GM19452 (cell line): ENCODE data around the gene SETD4.

Experiments used
- ATAC-seq: cut with Tn5 transposase; IDR thresholded peaks from one replicate; pipeline ENCODE4 v1.9.1; 2021; ENCODE audit not compliant: unreplicated experiment

SETD4 gene

GRCh38 chr21:36048357-36048756 lies 12.0 kb downstream of the SETD4 start:
- no peak for ATAC-seq

- no peak for ATAC-seq
Observed at GRCh38 chr21:36047139-36047538, 13.2 kb downstream of the SETD4 start.

DNA sequence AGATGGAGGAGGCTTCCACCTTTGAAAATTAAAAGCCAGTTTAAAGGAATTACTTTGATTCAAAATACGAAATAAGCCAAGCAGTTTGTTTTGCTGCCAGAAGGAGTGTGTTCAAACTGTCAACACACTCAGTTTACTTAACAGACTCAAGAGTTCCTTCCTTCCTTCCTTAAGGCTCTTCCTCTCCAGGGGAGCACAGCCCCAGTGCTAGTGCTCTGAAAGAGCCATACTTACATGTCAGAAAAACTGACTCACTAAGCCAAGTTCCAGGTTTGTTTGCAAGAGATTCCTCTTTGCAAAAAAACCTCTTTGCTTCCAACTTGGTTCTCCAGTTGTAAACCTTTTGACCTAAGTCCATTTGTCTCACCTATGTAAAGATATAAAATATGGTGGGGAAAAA lies 14.3 kb downstream of the SETD4 start:
- no peak for ATAC-seq

GRCh38 chr21:36044056-36044455 lies 16.3 kb downstream of the SETD4 start:
- no peak for ATAC-seq

DNA sequence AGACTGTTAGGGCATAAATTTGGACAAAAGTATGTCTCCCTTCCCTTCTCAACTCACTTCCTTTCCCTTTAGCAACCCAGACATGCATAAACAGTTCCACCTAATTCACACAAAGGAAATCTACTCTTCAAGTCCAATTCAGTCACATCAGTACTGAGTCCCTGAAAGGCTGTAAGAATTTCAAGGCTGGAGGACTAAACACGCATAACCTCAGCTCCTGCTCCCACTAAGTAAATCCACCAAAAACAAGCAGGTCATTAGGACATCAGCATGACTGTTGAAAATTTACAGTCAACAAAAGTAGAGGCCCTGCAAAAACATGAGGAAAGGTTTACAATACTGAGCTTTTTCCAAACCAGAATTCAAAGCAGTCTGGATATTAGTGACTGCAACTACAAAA lies 18.4 kb downstream of the SETD4 start:
- no peak for ATAC-seq

GRCh38 chr21:36040389-36040788 lies 19.9 kb downstream of the SETD4 start:
- ATAC-seq: no peak

GRCh38 chr21:36039861-36040260 lies 20.5 kb downstream of the SETD4 start:
- ATAC-seq: no peak

DNA sequence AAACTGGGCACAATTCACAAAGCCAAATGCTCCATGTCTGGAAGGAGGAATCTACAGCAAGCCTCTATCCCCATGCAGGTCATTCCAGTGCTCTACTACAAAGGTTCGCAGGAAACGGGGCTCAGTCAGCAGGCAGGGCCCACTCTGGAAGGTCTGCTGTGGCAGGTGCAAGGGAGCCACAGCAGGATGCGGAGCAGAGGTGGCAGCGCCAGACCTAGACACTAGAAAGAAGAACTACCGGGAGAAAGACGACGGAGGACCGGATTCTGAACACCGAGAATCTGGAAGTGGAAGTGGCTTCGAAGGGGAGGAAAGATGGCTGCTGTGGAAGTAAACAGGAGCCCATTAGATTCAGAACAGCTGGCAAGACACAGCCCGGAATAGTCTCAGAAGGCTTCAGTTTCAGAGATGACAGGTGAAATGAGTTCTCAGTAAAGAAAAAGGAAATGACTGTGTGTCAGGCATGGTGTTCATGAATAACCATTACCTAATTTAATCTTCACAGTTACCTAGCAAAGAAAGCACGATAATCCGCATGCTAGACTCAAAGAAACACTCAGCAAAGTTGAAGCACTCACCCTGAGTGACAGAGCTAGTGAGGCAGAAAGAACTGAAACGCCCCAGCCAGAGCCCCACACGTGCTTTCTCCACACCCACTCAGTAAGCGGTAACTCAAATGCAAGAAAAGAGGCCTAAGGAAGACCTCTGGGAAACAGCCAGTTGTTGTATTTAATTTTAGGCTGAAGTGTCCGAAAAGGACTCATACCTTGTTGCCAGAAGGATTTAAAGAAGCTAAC lies 21.4 kb downstream of the SETD4 start:
- no peak for ATAC-seq

- no peak for ATAC-seq
Observed at GRCh38 chr21:36035381-36035791, 24.9 kb downstream of the SETD4 start.

GRCh38 chr21:36034211-36034913 lies 26.0 kb downstream of the SETD4 start:
- no peak for ATAC-seq

DNA sequence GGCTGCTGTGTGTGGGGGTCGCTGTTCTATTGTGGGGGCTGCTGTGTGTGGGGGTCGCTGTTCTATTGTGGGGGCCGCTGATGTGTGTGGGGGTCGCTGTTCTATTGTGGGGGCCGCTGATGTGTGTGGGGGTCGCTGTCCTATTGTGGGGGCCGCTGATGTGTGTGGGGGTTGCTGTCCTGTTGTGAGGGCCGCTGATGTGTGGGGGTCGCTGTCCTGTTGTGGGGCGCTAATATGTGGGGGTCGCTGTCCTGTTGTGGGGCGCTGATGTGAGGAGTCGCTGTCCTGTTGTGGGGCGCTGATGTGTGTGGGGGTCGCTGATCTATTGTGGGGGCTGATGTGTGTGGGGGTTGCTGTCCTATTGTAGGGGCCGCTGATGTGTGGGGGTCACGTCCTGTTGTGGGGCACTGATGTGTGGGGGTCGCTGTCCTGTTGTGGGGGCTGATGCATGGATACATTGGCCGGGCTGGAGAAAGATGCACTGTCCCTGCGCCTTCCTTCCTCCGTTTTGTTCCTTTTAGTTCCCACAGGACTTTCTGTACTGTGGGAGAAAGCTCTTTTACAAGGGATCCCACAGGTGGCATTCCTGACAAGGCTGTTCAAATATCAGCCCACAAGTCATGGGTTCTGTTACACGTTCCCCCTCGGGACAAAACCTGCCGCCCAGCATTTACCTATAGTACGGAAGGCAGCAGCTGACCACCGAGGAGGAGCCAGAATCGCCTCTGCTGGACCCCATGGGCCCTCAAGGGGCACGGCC lies 27.5 kb downstream of the SETD4 start:
- no peak for ATAC-seq

- no peak for ATAC-seq
Observed at GRCh38 chr21:36030581-36031189, 29.6 kb downstream of the SETD4 start.

DNA sequence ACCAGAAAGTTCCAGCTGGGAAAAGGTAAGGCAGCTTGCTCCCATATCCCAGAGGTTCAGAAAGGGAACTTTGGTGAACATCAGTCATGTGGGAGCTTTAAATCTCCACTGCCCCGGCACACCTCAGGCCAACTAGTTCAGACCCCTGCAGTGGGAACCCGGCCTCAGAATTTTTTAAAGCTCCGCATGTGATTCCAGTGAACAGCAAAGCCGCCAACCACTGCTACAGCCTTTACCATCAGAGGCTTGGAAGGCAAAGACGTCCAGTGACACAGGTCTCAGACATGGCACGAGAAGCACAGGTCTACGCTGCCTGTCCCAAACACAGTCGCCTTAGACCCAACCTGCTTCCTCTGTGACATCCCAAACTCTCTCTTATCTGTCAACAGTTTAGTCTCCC lies 31.0 kb downstream of the SETD4 start:
- no peak for ATAC-seq

- peak; percentile 64 for ATAC-seq
Observed at GRCh38 chr21:36028127-36029069, 31.9 kb downstream of the SETD4 start.

DNA sequence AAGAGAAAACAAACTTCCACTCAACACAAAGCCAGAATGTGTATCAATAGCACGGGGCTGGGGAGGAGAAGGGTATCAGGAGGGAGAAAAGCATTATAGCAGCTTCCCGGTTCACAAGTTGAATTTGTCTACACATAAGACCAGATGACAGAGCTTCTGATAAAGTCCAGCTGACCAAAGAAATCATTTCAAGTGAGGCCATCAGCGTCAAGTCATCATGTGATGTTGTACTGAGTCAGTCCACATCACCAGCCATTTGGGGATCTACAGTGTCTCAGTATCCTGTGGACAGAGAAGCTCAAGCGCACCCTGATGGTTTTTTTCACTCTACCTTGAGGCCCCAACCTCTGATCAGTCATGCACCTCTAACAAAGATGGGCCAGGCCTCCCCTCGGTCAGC lies 33.0 kb downstream of the SETD4 start:
- ATAC-seq: no peak

DNA sequence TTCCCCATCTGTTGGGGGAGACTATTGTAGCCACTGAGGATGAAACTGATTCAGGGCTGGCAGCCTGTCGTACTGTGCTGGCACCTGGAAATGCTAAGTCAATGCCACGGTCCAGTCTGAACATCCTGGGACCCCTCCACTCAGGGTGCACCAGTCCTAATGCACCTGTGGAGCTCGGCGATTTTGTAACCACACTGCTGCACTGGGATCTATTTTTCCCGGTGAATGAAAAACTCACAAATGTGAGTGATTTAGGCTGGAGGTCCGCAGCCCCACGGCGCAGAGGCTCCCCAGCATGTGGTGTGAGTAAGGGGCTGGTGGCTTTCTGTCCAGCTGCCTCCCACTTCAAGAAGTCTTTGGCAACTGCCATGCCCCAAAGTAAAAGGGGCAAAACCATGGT lies 35.5 kb downstream of the SETD4 start:
- no peak for ATAC-seq

DNA sequence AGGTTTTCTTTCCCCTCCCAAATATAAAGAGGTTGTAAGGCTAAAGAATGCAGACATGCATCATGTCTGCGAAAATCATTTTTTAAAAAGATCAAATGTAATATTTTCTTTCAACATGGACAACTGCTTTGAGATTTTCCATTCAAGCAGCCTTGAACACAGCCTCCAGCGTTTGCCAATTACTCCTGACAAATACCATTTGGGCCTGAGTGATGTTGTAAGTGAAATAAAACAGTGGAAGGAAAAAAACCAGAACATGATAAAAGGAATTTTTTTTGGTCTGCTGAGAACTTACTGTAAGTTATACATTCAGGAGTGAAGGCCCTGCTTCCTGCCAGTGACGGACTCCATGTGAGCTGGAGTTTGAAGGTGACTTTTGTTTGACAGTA lies 37.2 kb downstream of the SETD4 start:
- ATAC-seq: no peak

DNA sequence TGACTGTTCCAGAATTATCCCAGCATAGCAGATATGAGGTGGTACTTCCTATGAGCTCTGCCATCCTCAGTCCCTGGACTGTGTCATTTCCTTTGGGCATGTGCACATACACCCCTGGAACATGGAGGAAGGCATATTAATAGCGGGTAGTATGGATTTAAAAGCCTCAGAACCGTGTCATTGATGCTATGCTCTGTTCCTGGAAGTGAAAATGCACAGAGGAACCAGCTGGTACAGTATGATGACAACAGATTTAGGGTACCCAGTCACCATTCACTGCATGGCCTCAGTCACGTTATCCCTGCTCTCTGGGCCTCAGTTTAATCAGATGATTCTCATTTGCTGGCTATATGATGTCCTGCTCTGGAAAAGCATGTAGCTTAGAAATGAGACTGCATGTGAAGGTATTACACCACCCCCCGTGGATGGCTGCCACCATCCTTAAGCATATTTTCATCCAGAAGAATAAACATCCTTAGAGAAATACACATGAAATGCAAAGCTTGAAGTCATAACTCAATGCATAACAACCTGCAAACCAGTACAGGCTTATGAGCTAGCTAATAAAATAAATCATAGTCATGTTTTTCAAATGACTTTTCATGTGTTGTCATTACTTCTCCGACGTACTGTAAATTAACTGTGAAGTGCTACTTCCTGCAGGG lies 37.8 kb downstream of the SETD4 start:
- no peak for ATAC-seq

GRCh38 chr21:36021251-36021837 lies 39.0 kb downstream of the SETD4 start:
- no peak for ATAC-seq
